NCI-H748 treated with DMSO at 0.1 percent for 48 hours (cell line): Measurements from ENCODE around the gene TPGS1.
"Not testable (repeated sequence)": the region's sequence is repeated elsewhere in the genome, so short reads cannot be mapped to it uniquely, and the experiment has no call there.

Source experiments
- DNase-seq: peaks from one replicate; lab custom pipeline; 2025; lab: John Stamatoyannopoulos, UW

The TPGS1 gene

GRCh38 chr19:475360-475759, 31.9 kb upstream of the TPGS1 start:
- no peak for DNase-seq

GRCh38 chr19:478236-478903, 28.9 kb upstream of the TPGS1 start:
- no peak for DNase-seq

- DNase-seq: no peak
These were observed 28.3 kb upstream of the TPGS1 start for GRCh38 chr19:478976-479375.

- DNase-seq: no peak
These were observed 27.1 kb upstream of the TPGS1 start for GRCh38 chr19:480016-480855.

- not testable (repeated sequence) for DNase-seq
These were observed 26.2 kb upstream of the TPGS1 start for GRCh38 chr19:481100-481499.

GRCh38 chr19:482186-483041, 24.9 kb upstream of the TPGS1 start:
- no peak for DNase-seq

GRCh38 chr19:483332-484072, 23.8 kb upstream of the TPGS1 start:
- DNase-seq: no peak

GRCh38 chr19:484494-484893, 22.8 kb upstream of the TPGS1 start:
- no peak for DNase-seq

- no peak for DNase-seq
These were observed 22.2 kb upstream of the TPGS1 start for GRCh38 chr19:485077-485476.

- peak; percentile 1 for DNase-seq
These were observed 21.6 kb upstream of the TPGS1 start for GRCh38 chr19:485583-486236.

GRCh38 chr19:488505-489417, 18.5 kb upstream of the TPGS1 start:
- DNase-seq: peak; percentile 37

- no peak for DNase-seq
These were observed 17.7 kb upstream of the TPGS1 start for GRCh38 chr19:489418-490196.

- DNase-seq: no peak
These were observed 16.1 kb upstream of the TPGS1 start for GRCh38 chr19:491146-491741.

GRCh38 chr19:492091-492531, 15.2 kb upstream of the TPGS1 start:
- no peak for DNase-seq

- DNase-seq: no peak
These were observed 13.7 kb upstream of the TPGS1 start for GRCh38 chr19:493391-494170.

- DNase-seq: no peak
These were observed 12.9 kb upstream of the TPGS1 start for GRCh38 chr19:494171-495080.

- no peak for DNase-seq
These were observed 12.3 kb upstream of the TPGS1 start for GRCh38 chr19:495081-495401.
